ENCODE measurements around the gene TRIM56.
"Not testable (repeated sequence)": the region's sequence is repeated elsewhere in the genome, so short reads cannot be mapped to it uniquely, and the experiment has no call there.

The TRIM56 gene

DNA sequence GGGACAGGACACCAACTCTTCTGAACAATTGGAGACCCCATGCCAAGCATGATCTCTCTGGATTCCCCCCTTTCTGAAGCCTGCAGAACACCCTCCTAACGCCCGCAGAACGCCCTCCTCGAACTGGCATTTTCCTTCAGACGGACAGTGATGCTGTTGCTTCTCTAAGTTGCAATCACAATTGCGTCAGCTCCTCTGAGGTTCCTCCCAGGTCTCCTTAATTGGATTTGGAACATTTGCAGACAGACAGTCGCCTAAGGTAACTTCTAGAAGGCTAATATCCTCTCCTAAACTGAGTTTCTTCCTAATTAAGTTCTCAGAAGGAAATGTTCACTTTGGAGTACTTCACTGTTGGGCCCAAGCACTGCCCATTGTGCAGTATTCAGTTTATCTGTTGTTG is 21.1 kb downstream of the TRIM56 start:
- H3K4me3 ChIP-seq (ENCODE audit: low read depth, low read length): no peak overlapping the region
- TF ChIP-seq, protein P1, sequence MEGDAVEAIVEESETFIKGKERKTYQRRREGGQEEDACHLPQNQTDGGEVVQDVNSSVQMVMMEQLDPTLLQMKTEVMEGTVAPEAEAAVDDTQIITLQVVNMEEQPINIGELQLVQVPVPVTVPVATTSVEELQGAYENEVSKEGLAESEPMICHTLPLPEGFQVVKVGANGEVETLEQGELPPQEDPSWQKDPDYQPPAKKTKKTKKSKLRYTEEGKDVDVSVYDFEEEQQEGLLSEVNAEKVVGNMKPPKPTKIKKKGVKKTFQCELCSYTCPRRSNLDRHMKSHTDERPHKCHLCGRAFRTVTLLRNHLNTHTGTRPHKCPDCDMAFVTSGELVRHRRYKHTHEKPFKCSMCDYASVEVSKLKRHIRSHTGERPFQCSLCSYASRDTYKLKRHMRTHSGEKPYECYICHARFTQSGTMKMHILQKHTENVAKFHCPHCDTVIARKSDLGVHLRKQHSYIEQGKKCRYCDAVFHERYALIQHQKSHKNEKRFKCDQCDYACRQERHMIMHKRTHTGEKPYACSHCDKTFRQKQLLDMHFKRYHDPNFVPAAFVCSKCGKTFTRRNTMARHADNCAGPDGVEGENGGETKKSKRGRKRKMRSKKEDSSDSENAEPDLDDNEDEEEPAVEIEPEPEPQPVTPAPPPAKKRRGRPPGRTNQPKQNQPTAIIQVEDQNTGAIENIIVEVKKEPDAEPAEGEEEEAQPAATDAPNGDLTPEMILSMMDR (IDR thresholded peaks at IDR 0.05; ENCODE audit: low read depth, low read length): no peak
- no peak for DNase-seq (ENCODE audit: low read depth, low spot score)
- in situ Hi-C loops (cut with HindIII; ENCODE audit: low sequenced_read_pairs): no loop called here

GRCh38 chr7:101108330-101108857 is 23.1 kb downstream of the TRIM56 start:
- in situ Hi-C loops (cut with HindIII; ENCODE audit: low sequenced_read_pairs): no loop called here
- no peak for DNase-seq (ENCODE audit: low read depth, low spot score)
- TF ChIP-seq, protein P1 (IDR thresholded peaks at IDR 0.05; ENCODE audit: low read depth, low read length): no peak
- no peak overlapping the region for H3K4me3 ChIP-seq (ENCODE audit: low read depth, low read length)

- no peak for DNase-seq (ENCODE audit: low read depth, low spot score)
- in situ Hi-C loops (cut with HindIII; ENCODE audit: low sequenced_read_pairs): no loop called here
- TF ChIP-seq, protein P1 (IDR thresholded peaks at IDR 0.05; ENCODE audit: low read depth, low read length): no peak
- no peak overlapping the region for H3K4me3 ChIP-seq (ENCODE audit: low read depth, low read length)
These were observed 23.7 kb downstream of the TRIM56 start for GRCh38 chr7:101108961-101109360.

DNA sequence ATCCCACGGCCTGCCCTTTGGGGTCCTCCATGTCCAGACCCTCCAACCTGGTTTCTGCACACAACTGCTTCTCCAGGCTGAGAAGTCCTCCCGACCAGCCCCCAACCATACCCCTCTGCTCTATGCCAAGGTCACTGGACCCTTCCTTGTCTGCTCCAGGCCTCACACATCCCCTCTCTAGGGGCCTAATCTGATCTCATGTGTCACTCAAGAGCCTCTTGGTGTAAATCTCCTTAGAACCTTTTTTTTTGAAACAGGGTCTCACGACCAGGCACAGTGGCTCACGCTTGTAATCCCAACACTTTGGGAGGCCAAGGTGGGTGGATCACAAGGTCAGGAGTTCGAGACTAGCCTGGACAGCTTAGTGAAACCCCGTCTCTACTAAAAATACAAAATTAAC is 24.1 kb downstream of the TRIM56 start:
- H3K4me3 ChIP-seq (ENCODE audit: low read depth, low read length): no peak overlapping the region
- DNase-seq (ENCODE audit: low read depth, low spot score): no peak
- TF ChIP-seq, protein P1 (IDR thresholded peaks at IDR 0.05; ENCODE audit: low read depth, low read length): no peak
- in situ Hi-C loops (cut with HindIII; ENCODE audit: low sequenced_read_pairs): no loop called here

DNA sequence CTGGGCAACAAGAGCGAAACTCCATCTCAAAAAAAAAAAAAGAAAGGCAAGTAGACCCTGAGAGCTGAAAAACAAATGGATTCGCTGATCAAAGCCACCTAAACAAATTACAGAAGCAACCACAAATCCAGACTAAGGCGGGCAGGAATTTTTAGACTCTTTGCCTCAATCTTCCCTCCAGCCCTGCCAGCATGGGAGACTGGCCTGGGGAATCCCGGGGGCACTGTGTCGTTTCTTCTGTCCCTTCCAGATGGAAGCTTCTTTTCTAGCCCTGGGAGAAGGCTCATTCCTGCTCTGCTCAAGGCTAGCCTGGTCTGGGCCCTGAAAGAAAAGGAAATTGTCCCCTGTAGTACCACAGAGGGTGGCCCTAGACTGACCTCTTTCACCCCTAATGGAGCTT is 26.0 kb downstream of the TRIM56 start:
- no peak overlapping the region for H3K4me3 ChIP-seq (ENCODE audit: low read depth, low read length)
- in situ Hi-C loops (cut with HindIII; ENCODE audit: low sequenced_read_pairs): no loop called here
- DNase-seq (ENCODE audit: low read depth, low spot score): no peak
- TF ChIP-seq, protein P1 (IDR thresholded peaks at IDR 0.05; ENCODE audit: low read depth, low read length): no peak

GRCh38 chr7:101112233-101112632 is 27.0 kb downstream of the TRIM56 start:
- peak; percentile 91 for DNase-seq (ENCODE audit: low read depth, low spot score)
- H3K4me3 ChIP-seq (ENCODE audit: low read depth, low read length): no peak overlapping the region
- in situ Hi-C loops (cut with HindIII; ENCODE audit: low sequenced_read_pairs): no loop called here
- TF ChIP-seq, protein P1 (IDR thresholded peaks at IDR 0.05; ENCODE audit: low read depth, low read length): no peak

DNA sequence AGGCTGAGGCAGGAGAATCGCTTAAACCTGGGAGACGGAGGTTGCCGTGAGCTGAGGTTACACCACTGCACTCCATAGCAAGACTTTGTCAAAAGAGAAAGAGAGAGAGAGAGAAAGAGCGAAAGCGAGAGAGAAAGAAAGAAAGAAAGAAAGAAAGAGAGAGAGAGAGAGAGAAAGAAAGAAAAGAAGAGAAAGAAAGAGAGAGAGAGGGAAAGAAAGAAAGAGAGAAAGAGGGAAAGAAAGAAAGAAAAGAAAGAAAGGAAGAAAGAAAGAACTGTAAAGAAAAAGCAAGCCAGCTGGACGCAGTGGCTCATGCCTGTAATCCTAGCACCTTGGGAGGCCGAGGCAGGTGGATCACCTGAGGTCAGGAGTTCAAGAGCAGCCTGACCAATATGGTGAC is 27.9 kb downstream of the TRIM56 start:
- H3K4me3 ChIP-seq (ENCODE audit: low read depth, low read length); in situ Hi-C loops (cut with HindIII; ENCODE audit: low sequenced_read_pairs); DNase-seq (ENCODE audit: low read depth, low spot score): not testable (repeated sequence)
